DOHH2 (cell line): ENCODE measurements around the gene AQP11.

Source experiments
- H3F3A ChIP-seq: fragments of 200-600 bp; sonication (generic), shearing (Covaris generic); 2 replicates; pipeline ENCODE4 v1.6.0; 2016; ENCODE audit warnings: antibody characterized with exemption, mild to moderate bottlenecking; ENCODE audit not compliant: control insufficient read depth, insufficient read depth
- H3K27ac ChIP-seq: fragments of 200-600 bp; sonication (generic); 2 replicates; pipeline ENCODE4 v1.5.1; 2014; ENCODE audit warnings: low read depth, mild to moderate bottlenecking, low read length, moderate library complexity
- H3K27me3 ChIP-seq: fragments of 200-600 bp; sonication (generic); 2 replicates; pipeline ENCODE4 v1.6.1; 2014; ENCODE audit warnings: mild to moderate bottlenecking, low read length, mixed read lengths; ENCODE audit not compliant: control insufficient read depth
- H3K36me3 ChIP-seq: fragments of 200-600 bp; sonication (generic); 2 replicates; pipeline ENCODE4 v1.6.1; 2014; ENCODE audit warnings: mild to moderate bottlenecking, low read length, moderate library complexity, mixed read lengths; ENCODE audit not compliant: control insufficient read depth
- H3K4me1 ChIP-seq: fragments of 200-600 bp; sonication (generic); 2 replicates; pipeline ENCODE4 v1.6.1; 2014; ENCODE audit warnings: mild to moderate bottlenecking, low read length, mixed read lengths; ENCODE audit not compliant: control insufficient read depth
- H3K4me2 ChIP-seq: fragments of 200-600 bp; sonication (generic); 2 replicates; pipeline ENCODE4 v1.6.0; 2014; ENCODE audit warnings: mild to moderate bottlenecking, low read length, moderate library complexity
- H3K4me3 ChIP-seq: fragments of 200-600 bp; sonication (generic); 2 replicates; pipeline ENCODE4 v1.5.1; 2014; ENCODE audit warnings: mild to moderate bottlenecking, low read length, mixed read lengths
- H3K79me2 ChIP-seq: fragments of 200-600 bp; sonication (generic); 2 replicates; pipeline ENCODE4 v1.6.1; 2014; ENCODE audit warnings: mild to moderate bottlenecking, low read length, mixed read lengths; ENCODE audit not compliant: control insufficient read depth
- H3K9me2 ChIP-seq: fragments of 200-600 bp; sonication (generic); replicated peaks from 2 replicates; pipeline ENCODE4 v1.6.1; 2014; ENCODE audit warnings: mild to moderate bottlenecking, low read length, mixed read lengths; ENCODE audit not compliant: control insufficient read depth
- H3K9me3 ChIP-seq: fragments of 200-600 bp; sonication (generic); 2 replicates; pipeline ENCODE4 v1.6.1; 2014; ENCODE audit warnings: antibody characterized with exemption, low read length, mixed read lengths; ENCODE audit not compliant: control insufficient read depth, insufficient read depth
- H4K20me1 ChIP-seq: fragments of 200-600 bp; sonication (generic); 2 replicates; pipeline ENCODE4 v1.6.0; 2014; ENCODE audit warnings: low read depth, mild to moderate bottlenecking, antibody characterized with exemption, low read length, moderate library complexity; ENCODE audit not compliant: control insufficient read depth, insufficient read depth
- CTCF ChIP-seq: fragments of 200-600 bp; sonication (generic); IDR thresholded peaks from one replicate; pipeline ENCODE4 v1.5.1; 2014; ENCODE audit warnings: antibody characterized with exemption, mild to moderate bottlenecking, low read depth, low read length; ENCODE audit not compliant: poor library complexity, severe bottlenecking
- EZH2phosphoT487 ChIP-seq: fragments of 200-600 bp; sonication (generic); IDR thresholded peaks from 2 replicates; pipeline ENCODE4 v1.6.1; 2017; ENCODE audit warnings: borderline replicate concordance, mild to moderate bottlenecking, antibody characterized with exemption, low read length, moderate library complexity, mixed read lengths

The AQP11 gene

DNA sequence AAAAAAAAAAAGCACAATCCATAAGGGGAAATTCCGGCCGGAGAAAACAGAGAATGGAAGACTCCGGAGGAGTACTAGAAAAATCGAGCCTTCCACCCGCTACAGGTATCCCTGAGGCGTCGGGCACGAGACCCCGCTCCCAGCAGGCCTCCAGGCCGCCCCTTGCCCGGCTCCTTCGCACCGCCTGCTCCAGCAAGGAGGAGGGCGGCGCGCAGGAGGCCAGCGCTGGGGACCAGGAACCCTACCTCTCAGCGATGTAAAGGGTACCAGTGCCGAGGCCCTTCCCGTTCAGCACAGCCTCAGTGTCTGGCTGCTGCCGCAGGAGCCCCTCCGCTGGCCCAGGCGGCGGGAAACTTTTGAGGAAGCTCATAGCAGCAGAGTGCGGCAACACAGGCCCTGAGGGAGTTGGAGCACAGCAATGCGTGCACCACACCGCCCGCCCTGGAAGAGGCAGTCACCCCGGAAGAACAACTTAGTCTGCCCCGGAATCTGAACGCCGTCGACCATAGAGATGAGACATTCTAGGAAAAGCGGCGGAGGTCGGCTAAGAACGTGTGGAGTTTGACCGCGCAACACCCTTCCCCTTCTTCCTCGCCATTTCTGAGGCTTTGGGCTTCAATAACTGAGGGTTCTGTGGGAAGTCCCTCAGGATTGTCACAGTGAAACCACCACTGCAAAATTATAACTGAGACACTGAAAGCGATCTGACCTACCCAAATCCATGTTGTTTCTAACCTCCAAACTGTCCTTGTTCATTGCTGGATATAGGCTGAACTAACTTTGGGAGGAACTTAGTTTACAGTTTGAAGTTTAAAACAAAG, 47.8 kb downstream of the AQP11 start, which contains the start of gene CLNS1A:
CLNS1A (minus strand) TSS at position 450 of the 821 bp plus-strand sequence; CDS start at position 370, 80 bp downstream.
- Histone ChIP-seq H3K9me3 (no peaks in the 10 kb centered on the region), H3K9me2 (no peaks in the 10 kb centered on the region), H3K36me3 (peaks cover 41% of the 10 kb centered on the region), H3K27me3 (no peaks in the 10 kb centered on the region), H3K4me3 (peak within 1 kb of the TSS; percentile 96), H3K79me2 (peaks cover 59% of the 10 kb centered on the region), H4K20me1 (peaks cover 6% of the 10 kb centered on the region; the same call in 1 of the 2 replicates), H3K27ac (peak within 1 kb of the TSS; percentile 64), H3K4me2 (peak within 1 kb of the TSS; percentile 76), H3K4me1 (peaks cover 38% of the 10 kb centered on the region), H3F3A (no peaks in the 10 kb centered on the region)
- no peak for TF ChIP-seq EZH2phosphoT487
- no peak for TF ChIP-seq CTCF

DNA sequence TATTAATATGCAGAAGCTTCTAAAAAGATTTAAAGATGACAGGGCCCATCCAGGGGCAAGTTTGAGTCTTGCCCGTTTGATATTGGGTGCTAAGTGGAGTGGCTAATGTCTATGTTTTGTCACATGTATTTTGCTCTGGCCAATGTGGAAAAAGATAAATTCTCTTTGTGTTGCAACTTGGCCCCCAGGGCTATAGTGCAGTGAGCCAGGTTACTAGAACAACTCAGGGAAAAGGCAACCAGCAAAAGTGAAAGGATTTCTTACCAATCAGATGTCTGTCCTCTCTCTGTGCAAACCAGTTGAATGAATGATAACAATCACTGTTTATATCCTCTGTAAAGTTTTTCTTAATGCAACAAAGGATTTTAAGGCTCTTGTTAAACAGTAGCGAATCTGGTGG, 52.5 kb downstream of the AQP11 start:
- Histone ChIP-seq H3F3A (no peaks in the 10 kb centered on the region), H3K9me2 (no peaks in the 10 kb centered on the region), H3K79me2 (peaks cover 12% of the 10 kb centered on the region), H3K9me3 (no peaks in the 10 kb centered on the region), H4K20me1 (no peaks in the 10 kb centered on the region), H3K4me1 (peaks cover 19% of the 10 kb centered on the region), H3K27me3 (no peaks in the 10 kb centered on the region), H3K4me3 (no peak overlapping the region), H3K4me2 (no peak overlapping the region), H3K27ac (no peak overlapping the region), H3K36me3 (no peaks in the 10 kb centered on the region)
- TF ChIP-seq EZH2phosphoT487 (no peak), CTCF (no peak)

GRCh38 chr11:77644887-77645286, 55.1 kb downstream of the AQP11 start:
- Histone ChIP-seq H3K9me2 (no peaks in the 10 kb centered on the region), H3K4me2 (no peak overlapping the region), H3K79me2 (no peaks in the 10 kb centered on the region), H3K27me3 (no peaks in the 10 kb centered on the region), H4K20me1 (no peaks in the 10 kb centered on the region), H3K4me3 (no peak overlapping the region), H3K9me3 (no peaks in the 10 kb centered on the region), H3K36me3 (no peaks in the 10 kb centered on the region), H3F3A (no peaks in the 10 kb centered on the region), H3K27ac (no peak overlapping the region), H3K4me1 (peaks cover 11% of the 10 kb centered on the region)
- TF ChIP-seq EZH2phosphoT487 (no peak), CTCF (no peak)
